MV-4-11 (cell line): Measurements from ENCODE around the gene CCDC51.

Source experiments
- DNase-seq: peaks from one replicate; lab custom pipeline; 2025; lab: John Stamatoyannopoulos, UW

Gene CCDC51

DNA sequence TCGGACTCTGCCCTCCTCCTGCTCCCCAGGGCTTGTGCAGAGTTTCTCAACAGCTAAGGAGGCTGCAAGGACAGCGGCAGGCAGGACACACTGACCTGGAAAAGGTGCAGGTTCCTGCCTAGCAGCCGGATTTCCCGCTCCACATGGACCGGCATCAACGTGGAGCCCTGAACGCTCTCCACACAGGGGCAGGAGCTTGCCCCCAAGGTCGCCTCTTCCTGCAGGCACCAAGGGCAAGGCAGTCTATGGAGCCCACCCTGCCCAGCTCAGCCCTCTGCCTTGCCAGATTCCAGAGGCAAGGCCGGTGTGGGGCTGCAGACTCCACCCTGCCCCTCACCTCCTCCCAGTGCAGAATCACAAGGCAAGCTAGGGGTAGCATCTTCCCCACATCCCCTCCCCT, 20.8 kb downstream of the CCDC51 start:
- no peak for DNase-seq

DNA sequence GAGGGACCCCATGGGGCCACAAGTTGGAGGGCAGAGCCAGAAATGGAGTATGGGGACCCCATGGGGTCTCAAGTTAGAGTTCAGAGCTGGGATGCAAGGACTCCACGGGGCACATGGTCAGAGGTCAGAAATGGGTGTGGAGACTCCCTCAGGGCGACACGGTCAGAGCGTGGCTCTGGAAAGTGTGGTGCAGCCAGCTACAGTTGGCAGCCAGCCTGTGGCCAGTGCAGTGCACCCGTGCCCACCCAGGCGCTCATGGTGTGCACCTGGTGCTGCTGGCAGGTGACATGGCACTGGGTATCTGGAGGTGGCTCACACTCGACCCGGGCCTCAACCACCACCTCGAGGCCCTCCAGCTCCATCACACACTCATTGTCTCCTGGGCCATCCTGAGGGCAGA, 21.3 kb downstream of the CCDC51 start:
- no peak for DNase-seq

DNA sequence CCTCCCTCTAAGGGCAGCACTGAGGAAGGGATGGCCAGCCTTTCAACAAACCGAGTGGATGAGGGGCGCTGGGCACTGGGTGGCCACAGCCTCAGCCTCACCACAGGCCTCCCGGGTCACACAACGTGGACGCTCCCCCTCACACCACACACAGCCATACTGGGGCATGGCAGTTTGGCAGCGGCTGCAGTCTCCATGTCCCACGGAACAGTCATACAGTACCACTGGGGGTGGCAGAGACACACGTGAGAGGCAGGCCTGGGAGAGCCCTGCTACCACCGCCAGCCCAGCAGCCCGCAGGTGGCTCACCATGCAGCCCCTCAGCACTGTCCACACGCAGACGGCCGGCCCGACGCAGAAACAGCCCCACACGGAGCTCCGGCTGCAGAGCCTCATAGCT, 21.8 kb downstream of the CCDC51 start:
- no peak for DNase-seq

DNA sequence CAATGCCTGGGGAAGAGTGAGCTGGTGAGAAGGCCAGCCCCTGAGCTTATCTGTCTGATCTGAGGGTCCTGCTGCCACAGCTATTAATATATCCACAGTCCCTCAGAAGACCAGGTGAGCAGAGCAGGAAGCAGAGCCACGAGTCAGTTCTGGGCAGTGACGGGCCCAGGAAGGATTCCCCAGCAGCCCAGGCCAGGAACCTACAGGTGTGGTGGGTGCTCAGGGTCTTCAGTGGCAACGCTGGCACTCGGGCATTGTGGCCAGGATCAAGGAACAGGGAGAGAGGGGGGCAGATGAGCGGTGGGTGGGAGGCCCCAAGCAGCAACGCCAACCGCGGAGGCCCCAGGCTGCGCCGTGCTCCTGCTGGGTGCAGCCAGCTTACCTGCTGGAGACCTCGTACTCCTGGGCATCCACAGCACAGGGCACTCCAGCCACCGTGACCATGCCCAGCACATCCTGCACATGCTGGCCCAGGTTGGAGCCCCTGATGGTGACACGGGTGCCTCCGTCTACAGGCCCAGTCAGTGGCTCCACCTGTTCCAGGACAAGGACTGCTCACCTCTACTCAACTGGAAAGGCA, 22.3 kb downstream of the CCDC51 start:
- DNase-seq, result no peak

DNA sequence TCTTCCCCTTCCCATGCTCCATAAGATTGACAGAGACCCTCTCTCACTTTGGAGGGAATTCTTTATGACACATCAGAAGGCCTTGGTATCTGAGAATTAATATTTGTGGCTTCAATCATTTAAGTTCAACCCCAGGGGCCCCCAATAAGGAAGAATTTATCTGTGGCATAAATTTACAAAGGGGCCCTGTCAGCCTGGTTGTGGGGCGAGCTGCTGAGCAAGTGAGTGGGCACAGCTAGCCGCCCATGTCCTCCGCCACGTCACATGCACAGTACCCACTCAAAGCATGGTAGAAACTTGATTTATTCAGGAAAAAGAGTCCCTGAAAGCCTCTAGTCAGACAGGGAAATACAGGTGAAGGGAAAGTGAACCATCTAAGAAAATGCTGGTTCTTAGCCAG, 23.4 kb downstream of the CCDC51 start:
- no peak for DNase-seq

DNA sequence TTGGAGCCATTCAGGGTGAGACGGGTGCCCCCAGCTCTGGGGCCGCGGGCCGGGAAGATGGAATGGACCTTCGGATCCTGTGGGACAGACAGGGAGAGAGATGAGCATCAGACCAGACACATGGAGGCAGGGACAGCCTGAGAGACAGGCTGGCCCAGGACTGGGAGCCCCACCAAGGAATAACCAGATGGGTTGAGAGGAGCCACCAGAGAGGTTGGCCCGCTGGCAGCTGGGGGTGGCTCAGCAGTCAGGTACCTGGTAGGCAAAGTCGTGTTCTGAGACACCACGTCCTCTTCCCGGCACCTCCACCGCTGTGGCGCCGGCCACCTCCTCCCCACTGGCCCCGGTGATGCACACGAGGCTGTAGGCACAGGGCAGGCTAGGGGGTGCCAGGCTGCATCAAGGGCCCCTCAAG, 23.8 kb downstream of the CCDC51 start:
- DNase-seq, result no peak

DNA sequence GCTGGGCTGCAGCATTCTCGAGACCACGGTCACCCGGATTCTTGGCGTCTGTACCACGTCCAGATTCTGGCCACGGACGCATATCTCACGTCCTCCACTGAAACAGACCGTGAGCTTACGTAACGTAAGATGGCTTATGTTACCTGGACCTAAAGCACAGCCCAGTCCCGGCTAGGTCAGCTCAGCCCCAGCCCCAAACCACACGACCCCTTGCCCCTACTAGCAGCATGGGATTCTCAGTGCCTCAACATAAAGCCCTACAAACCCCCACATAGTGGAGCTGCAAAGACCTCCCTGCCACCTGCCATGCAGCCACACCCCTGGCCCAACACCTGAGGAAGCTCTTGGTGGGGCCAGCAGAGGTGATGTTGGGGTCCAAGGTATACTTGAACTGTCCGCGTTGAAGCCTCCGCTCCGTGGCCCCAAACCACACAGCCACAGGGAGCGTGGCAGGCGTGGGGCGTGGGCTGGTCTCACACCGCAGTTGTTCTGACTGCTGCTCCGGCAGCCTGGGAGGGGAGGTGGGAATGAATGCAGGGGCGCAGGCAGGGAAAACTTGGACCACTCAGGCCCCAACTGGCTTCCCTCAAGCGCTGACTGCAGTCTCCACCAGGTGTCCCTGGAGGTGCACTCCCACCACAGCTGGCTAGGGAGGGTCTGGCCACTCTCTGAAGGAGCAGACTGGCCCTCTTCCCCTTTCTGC, 24.5 kb downstream of the CCDC51 start:
- DNase-seq, result no peak

DNA sequence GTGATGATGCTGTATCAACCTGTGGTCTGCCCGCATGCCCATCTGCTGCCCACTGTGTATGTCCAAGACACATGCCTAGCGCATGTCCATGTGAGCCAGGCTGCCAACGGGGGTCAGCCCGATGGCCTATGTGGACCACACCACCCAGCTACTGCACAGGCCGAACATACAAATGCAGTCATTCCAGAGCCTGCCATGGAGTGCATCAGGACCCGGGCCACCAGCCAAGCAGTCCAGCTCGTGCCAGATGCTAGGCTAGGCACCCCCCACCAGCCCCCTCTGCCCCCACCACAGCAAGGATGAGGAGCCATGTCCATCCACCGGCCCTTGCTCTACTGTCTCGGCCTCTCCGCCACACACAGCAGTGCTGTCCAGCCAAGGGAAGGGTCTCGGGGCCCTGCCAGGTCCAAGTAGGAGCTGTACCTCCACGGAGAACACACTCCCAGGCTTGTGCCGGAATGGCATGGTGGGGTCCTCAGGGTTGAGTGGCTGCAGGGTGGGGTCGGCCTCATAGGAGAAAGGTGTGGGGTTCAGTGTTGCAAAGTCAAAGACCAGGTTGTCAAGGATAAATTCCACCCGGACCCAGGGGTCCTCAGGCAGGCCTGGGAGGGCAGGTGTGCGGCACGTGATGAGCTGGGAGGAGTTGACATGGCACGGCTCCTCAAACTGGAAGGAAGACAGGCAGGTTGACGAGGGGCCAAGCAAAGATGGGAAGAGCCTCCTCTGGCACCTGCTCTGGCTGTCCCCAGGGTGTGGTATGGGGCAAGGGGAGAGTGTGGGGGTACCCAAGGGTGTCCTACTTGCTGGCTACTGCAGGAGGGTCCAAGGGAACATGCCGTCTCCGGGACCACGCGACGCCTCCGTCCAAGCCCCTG, 25.3 kb downstream of the CCDC51 start:
- no peak for DNase-seq

DNA sequence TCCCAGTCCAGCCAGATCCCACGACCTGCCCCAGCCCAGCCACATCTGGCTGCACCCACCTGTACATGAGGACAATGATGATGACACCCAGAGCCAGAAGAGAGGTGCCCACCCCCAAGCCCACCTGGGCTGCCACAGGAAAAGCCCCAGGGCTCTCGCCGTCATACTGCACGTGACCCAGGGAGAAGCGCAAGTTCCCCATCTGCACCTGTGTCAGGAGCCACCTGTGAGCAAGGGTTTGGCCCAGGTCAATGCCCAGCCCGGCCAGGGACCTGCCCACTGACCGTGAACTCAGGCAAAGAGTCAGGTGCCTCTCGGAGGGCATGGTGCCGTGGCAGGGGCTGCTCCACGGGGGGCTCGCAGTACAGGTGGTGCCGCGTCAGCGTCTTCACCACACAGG, 26.3 kb downstream of the CCDC51 start:
- no peak for DNase-seq

DNA sequence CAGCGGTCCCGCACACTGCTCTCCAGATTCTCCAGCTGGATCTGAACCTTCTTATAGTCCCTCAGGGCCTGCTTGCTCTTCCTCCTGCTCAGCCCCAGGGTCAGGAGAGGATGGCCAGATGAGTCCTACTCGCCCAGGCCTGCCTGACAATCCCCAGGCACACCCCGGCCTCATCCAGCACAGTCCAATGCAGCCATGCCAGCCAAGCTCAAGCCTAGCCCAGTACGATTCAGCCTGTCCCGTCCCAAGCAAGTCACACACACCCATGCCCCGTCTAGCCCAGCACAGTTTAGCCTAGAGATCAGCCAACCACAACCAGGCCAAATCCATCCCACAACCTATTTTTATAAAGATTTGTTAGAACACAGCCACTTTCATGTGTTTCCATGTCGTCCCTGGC, 26.8 kb downstream of the CCDC51 start:
- no peak for DNase-seq

DNA sequence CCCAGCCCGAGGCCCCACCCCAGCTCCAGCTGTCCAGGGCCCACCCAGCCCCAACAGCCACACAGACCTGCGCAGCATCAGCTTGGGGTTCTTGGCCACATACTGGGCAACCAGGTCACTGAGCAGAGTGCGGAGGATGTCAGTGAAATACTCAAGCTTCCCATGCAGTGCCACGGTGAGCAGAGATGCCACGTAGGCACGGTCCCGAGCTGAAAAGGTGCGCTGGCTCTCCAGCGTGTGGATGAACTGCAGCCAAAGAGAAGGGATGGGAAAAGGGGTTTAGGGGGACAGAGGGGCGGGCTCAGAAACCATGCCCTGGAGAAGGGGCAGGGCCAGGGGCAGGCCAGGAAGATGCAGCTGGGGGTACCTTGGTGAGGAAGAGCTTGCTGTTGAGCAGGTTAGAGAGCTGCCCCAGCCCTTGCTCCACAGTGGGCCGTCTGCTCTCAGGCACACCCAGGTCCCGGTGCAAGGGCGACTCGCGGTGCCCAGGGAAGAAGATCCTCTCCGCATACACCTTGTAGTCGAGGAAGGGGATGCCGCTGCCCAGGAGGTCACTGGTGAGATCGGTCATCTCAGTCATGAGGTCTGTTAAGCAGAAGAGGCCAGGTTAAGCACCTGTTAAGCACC, 27.4 kb downstream of the CCDC51 start:
- no peak for DNase-seq

DNA sequence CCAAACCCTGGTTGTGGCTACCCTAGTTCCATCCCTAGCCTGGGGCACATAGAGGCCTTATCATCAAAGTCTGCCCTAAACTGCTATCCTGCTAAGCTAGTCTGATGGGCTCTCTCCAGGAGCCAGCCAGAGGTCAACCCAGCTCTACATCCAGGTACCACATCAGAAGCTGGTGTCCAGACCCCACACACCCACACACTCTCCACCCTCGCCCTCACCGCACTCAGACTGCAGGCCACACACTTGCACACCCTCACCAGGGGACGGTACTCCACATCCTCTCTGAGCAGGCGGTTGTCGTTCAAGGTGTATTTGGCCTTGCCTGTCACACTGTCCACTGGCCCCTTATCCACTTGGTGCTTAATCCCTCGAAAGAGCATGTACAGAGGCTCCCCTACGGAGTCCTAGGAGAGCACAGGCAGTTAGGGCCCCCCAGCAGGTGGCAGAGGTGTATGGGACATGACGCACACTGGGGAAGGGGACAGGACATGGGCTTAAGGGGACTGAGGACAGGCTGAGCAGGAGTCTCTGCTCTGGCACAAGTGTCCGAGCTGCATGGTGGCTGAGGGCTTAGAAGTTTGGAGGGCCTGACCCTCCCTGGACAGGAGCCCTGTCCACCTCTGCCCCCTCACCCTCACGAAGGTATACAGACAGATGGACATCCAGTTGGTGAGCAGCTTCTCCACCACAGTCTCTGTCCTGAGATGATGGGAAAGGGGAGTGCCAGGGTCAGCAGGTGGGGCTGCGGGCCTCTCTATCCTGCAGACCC, 28.1 kb downstream of the CCDC51 start:
- no peak for DNase-seq

DNA sequence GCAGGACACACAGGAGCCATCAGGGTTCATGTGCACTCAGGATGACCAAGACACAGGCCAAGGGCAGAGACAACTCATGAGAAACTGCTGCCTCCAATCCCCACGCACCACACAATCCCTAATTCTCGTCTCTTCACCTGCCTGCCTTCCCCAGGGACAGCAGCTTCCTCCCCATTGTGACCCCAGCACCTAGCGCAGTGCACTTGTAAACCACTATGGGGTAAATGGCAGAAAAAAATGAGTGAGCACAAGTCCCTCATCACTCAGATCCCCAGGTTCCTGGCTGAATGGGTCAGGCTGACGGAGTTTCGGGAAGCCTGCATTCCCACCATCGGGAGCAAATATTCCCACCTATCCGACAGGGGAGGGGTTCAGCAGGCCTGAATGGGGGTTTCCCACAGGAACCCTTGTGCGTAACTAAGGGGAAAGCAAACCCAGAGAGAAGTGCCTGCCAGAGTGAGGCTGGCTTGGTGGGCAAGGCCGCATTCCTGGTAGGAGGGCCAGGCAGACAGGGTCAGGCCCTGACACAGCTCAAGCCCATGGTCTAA, 28.8 kb downstream of the CCDC51 start:
- no peak for DNase-seq

DNA sequence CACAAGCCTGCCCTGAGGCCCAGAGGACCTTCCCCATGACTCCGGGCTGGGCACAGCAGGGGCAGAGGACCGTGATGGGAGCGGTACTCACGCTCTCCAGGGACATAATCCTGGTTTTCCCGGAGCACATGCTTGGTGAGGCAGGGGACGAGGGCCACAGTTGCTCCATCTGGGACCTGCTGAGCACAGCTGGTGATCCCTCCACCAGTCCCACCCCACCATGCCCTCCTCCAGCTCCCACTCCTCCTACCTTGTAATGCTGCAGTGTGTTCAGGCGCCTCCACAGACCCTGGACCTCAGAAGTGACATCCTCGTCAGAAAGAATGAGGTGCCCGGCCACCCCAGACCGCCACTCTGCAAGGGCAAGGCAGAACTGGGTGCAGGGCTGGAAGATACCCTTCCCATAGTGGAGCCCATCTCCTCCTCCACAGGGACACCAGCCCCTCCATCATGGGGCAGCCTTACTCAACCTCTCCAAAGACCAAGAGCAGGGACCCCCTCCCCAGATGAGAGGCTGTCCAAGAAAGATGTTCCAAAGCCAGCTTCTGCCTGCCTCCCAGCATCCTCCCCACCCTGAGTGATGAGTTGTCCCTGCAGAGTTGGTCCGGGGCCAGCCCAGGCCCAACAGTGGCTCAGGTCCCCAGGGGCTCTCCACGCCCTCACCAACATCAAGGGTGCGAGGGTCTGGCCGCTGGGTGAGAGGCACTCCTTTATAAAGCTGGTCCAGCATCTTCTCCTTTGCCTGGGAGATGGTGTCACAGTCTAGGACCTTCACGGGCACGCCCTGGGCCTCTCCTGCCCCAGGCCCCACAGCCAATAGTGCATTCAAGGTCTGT, 29.5 kb downstream of the CCDC51 start:
- DNase-seq, result no peak

DNA sequence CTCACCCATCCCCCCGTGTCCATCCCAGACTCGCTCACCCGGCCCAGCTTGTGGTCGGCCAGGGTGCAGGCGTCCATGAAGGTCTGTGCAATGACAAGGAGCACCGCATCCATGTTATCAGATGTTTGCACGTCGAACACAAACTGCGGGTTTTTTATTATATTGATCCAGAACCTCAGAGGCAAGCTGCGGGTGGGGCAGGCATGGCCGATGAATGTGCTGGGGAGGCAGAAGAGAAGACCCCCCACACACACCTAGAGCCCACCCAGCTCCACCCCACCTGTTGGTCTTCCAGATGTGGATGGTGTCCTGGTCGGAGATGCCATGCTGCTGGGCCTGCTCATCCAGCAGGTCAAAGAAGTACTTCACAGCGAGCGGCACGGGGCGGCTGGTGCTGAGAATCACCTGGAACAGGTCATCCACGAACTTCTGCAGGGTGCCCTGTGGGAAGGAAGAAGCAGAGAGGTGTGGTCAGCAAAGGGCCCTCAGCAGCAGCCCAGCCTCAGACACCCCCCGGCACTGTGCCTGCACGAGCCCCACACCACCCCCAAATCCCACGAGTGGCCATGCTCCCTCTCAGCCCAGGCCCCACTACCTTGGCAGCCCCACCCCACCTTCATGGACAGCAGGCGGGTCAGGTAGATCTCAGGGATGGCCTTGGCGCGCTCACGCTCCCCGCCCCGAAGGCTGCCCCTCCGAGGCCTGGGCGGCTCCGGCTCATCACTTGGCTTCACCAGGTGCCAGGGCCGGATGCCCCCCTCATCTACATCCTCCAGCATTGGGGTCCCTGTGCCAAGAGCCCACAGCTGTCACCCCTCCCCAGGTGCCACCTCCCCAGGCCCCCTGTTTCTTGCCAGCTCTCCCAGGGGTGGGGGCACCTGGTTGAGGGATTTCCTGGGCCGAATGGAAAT, 30.4 kb downstream of the CCDC51 start:
- DNase-seq, result no peak

DNA sequence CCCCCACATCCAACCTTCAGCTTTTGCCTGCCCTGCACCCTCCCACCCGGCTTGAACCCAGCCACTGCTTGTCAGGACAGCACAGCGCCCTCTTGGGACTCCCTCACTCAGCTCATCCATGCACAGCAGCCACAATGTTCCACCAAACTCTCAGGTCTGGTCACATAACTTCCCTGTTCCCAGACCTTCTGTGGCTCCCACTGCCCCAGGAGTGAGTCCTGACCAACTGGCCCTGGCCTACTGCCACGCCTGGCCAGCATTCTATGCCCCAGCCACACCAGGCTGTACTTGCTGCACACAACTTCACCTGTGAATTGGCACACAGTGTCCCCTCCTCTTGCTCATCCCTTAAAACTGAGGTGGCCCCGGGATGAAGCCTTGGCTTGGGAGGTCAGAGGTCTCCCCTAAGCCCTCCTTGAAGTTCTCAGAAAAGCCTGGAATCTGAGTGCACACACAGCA, 31.1 kb downstream of the CCDC51 start:
- no peak for DNase-seq

DNA sequence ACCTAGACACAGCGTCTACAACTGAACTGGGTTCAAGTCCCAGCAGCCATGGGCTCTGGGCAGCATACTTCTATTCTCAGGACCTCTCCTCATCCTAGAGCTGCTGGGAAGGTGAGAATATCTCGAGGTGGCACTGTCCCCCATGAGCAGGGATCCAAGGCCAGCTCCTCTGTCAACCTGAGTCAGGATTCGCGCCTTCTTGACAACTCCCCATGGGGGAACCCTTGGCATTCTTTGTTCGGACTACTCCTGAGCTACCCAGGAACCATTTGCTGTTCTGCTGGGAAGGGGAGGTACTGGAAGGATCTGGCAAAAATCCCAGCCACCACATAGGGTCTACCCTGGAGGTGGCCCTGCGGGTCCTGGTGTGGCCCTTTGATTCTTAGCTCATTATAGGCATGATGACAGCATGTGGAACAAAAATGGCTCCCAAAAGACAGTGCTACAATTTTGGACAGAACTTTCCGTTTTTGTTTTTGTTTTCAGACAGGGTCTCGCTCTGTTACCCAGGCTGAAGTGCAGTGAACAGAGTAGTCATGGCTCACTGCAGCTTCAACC, 32.3 kb downstream of the CCDC51 start:
- DNase-seq, result no peak

DNA sequence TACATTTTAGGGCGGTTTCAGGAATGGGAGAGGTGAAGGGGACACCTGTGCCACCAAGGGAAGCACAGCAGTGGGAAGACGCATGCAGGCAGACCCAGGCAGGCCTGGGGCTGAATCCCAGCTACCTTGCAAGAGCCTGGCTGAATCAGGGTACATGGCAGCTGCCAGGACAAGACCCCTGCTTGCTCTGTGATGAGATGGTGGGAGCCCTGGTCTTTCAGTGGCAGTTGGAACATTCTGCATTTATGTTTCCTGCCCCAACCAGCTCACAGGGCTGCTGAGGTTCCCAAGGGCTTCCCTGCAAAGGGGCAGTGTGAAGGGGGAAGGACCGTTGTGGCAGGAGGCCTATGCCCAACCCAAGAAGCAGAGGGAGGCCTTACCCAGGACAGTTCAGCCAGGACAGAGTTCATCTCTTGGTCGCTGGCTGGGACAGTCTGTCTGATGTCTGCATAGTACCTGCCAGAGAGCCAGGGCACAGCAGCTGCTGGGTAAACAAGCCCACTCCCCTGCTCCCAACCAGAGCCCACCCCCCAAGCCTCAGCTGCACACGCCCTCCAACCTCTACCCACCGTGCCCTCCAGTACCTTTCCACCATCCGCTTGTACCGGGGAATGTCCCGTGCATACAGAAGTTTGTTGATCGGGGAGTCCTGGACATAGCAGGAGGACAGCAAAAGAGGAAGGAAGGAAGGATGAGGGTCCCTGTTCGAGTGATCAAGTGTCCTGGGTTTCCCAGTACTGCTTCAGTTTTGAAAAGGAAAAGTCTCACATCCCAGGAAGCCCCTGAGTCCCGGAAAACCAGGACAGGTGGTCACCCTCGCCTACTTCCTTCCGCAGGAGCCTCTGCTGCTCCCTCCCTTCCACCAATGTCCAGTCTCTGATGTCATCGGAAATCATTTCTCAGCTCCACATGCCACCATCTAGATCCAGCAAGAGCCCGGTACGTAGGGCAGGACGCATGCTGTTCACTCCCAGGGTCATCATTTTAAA, 33.2 kb downstream of the CCDC51 start:
- no peak for DNase-seq
